NCI-H2227 (cell line): ENCODE data around the gene MARCHF10.
"Not testable (repeated sequence)": the region's sequence is repeated elsewhere in the genome, so short reads cannot be mapped to it uniquely, and the experiment has no call there.

Source experiments
- DNase-seq: peaks from one replicate; lab custom pipeline; 2025; ENCODE audit not compliant: unreplicated experiment; lab: John Stamatoyannopoulos, UW

Gene MARCHF10

DNA sequence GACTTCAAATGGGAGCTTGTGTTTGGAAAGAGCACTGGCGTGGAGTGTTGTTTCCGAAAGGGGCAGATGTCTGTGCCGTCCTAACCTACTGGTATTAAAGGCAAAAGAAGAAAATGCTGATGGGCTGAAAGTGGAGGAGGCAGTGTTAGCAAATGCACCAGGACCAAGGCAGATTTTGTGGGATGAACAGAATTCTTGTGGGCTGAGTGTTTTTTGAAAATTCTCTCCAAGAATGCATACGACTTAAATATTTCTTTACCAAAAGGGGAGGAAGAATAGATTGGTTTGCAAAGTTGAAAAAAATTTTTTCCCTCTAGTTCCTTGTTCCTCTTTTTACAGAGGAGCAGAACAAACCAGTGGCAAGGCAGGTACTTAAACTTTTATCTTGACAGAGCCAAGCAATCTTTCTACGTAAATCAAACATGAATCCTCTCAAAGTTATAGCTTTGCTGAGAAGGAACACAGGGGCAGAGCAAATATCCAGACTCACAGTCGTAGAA, 16.8 kb downstream of the MARCHF10 start:
- DNase-seq = no peak

GRCh38 chr17:62790564-62790986, 17.5 kb downstream of the MARCHF10 start:
- no peak for DNase-seq

DNA sequence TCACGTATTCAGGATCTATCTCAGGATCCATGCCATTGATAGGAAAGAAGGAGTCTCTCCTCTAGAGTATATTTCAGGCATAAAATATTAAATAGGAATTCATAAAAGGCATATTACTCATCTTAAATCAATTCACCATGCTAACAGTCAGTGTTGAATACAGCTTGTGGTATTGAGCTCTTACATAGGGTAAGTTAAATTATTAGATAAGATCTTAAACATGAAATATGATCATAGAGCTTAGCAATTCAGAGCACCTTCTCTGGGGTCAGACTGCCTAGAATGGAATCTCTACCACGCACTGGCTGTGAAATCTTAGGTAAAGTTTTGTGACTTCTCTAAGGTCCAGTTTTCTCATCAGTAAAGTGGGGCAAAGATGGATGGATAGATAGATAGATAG, 20.7 kb downstream of the MARCHF10 start:
- no peak for DNase-seq

- no peak for DNase-seq
These were observed 21.5 kb downstream of the MARCHF10 start for GRCh38 chr17:62786646-62787045.

DNA sequence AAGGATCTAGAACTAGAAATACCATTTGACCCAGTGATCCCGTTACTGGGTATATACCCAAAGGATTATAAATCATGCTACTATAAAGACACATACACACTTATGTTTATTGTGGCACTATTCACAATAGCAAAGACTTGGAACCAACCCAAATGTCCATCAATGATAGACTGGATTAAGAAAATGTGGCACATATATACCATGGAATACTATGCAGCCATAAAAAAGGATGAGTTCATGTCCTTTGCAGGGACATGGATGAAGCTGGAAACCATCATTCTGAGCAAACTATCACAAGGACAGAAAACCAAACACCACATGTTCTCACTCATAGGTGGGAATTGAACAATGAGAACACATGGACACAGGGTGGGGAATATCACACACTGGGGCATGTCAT, 22.1 kb downstream of the MARCHF10 start:
- not testable (repeated sequence) for DNase-seq

DNA sequence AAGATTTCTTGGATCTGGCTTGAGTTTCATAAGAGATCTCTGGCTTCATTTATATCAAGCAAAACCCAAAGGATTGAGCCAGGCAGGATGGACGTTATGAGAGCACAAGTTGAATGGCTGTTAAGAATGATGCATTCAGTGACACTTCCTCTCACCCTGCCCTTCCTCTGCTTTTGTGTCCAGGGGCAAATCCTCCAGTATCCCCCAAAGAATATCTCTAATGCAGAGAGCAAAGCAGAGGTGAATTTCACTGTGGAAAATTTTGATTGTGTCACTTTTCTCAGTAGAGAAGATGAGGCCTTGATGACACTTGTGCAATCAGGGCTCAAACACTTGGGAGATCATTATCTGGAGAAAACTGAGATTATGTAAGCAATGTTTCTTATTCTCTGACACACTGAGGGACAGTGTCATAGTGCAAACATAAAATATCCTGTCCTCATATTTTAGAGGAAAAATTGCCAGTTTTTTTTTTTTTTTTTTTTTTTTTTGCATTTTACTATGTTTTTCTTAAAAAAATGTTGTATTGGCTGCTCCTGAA, 25.3 kb downstream of the MARCHF10 start:
- DNase-seq = no peak

DNA sequence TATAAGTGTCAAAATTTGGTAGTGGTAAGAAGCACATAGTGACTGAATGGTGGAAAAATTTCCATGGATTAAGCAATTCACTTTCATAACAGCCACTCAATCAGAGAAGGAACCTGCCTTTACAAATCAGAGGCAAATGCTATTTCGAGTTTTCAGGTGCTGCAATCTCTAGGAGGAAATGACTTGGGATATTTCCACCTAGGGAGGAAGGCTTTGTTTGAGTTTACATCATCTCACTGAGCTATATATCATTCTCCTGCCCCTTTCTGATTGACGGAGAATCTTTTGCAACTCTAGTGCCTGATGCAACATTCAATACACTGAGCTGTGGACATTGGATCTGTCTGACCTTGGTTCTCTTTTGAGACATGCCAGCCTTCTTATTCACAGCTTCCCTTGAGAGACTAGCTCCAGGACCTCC, 26.3 kb downstream of the MARCHF10 start:
- no peak for DNase-seq

DNA sequence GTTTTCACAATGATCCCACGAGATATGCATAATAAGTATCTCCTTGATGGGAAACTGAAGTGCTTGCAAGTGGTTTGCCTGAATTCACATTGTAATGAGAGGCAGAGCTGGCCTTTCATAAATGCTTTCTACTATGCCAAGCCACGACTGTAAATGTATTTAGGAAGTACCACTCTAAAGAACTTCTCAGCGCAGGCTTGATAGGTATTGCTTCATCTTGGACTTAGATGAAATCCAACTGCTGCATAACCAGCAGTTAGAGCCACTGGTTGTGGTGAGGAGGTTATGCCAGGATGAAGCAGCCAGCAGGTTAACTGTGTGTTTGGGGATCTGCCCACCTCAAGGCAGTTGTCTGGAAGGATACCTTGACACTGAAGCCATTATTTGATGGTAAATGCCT, 26.8 kb downstream of the MARCHF10 start:
- DNase-seq = no peak

DNA sequence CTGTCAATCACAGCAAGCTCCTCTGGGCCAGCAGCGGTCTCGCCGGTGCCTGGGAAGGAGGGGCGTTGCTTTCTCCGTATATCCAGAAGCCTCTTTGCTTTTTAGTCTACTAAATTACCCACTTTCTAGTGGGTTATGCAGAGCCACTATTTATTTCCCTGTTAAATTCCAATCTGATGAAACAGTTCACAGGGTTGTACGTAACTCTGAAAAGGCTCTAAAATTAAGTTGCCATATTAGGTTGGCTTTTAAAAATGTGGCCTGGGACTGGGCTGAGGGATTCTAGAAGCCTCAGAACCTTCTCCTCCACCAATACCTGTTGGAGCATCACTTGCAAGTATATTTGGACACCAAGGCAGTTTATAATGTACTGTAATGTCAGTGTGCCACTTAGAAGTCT, 27.2 kb downstream of the MARCHF10 start:
- DNase-seq = no peak

- DNase-seq = no peak
These were observed 27.8 kb downstream of the MARCHF10 start for GRCh38 chr17:62780269-62780668.

GRCh38 chr17:62778990-62779681, 29.0 kb downstream of the MARCHF10 start:
- DNase-seq = peak; percentile 65

GRCh38 chr17:62775876-62776275, 32.2 kb downstream of the MARCHF10 start:
- DNase-seq = no peak

GRCh38 chr17:62774338-62774737, 33.8 kb downstream of the MARCHF10 start:
- DNase-seq = no peak

DNA sequence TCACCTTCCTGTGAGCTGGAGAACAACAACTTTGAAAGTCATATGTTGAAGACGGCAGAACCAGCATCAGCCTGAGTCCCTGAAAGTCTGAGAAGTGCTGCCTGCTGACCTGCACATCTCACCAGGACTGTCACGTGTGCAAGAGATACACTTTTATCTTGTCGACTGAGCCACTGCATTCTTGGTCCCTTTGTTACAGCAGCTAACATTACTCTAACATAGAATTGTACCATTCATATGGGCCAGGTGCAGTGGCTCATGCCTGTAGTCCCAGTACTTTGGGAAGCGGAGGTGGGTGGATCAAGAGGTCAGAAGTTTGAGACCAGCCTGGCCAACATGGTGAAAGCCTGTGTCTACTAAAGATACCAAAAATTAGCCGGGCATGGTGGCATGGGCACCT, 40.1 kb downstream of the MARCHF10 start:
- no peak for DNase-seq

DNA sequence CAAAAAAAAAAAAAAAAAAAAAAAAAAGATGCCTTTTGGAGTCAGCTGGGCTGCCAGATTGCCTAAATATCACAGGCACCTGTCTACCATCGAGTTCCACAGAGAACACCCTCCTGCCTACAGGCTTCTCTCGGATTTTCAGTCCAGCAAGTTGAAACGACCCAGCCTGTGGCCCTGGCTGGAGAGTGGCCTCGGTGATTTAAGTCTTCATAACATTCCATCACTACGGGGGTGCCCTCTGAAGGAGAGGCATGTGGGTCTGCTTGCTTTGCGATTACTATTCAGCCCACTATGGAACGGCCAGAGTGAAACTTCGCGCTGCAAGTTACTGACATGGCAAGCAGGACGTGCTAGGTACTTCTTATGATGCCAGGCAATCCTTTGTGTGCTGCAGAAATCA, 42.8 kb downstream of the MARCHF10 start:
- no peak for DNase-seq

DNA sequence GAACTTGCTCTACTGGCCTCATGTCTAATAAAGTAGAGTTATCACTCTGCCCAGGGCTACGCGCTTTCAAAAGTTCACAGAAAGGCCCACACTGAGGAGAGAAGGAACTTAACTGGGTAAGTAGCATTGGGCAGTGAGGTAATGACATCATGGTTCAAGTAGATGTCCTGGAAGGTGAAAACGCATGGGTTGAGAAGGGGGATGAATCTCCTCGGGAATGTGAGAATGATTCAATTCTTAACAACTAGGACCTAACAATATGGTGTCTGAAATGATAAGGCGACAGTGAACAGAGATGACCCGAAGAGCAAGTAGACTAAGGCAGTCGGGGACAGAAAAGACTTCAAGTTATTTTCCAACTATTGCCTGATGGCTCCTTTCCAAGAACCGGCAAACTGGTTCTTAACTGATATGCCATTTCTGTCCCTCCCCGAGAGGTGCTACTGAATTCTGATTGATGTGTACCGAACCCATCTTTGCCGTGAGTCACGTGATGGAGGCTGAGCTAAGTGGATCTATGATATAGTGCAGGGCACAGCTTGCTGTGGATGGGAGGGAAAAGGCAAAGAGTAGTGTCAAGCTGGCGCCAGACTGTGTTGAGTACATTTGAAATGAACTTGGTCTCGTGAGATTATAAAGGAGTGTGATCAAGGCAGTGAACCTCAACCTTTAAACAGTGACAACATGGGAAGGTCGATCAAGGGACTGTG, 44.1 kb downstream of the MARCHF10 start:
- DNase-seq = no peak

DNA sequence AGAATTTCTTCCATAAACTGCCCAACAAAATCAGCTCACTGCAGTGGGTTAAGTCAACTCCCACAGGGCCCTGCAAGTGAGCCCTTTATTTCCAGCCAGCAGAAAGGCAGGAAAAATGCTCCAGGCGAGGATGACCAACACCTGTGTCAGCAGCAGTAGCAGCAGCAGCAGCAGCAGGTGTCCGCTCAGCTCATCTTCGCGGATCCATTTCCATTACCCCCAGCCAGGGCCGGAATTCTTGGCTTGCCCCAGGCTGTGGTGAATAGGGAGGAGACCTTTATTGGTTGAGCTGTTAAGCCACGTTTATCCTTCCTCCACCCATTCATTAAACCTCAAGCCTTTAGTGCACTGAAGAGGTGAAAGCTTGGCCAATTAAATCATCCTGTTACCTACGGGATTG, 46.2 kb downstream of the MARCHF10 start:
- DNase-seq = peak; percentile 19

GRCh38 chr17:62760945-62761267, 47.2 kb downstream of the MARCHF10 start:
- no peak for DNase-seq

DNA sequence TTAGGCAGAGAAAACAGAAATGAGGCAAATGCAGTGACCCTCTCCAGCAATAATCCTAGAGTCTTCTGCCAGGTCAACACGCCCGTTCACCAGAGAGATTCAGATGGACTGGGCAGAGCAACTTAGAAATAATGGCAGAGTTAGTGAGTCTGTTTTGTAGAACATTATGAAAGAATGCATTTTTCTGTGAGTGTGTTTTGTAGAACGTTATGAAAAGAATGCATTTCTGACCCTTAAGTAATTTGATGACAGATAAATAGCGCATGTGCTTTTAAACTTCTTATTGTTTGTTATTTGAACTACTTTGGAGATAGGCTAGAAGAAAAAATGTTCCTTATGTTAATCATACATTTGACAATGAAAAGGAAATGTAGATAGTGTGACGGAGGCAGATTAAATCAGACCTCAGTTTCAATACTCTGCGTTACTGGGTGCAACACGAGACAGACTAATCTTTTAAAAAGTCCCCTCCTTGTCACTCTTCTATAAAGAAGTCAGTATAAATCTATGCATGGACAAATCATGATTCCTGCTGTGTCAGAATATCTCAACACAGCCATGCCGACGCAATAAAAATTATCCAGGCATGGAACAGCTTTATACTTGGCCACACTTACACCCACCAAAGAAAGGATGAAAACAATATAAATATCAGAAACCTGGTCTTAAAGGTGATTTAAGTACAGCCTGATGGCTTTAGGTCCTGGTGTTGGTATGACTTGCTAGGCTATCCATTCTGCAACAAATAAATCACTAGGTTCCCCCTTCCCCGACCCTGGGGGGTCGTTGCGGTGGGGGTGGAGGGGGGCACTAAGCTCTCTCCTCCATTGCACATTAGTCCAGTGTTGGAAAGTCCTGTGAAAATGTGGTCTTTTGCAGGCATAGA, 47.8 kb downstream of the MARCHF10 start:
- DNase-seq = no peak

DNA sequence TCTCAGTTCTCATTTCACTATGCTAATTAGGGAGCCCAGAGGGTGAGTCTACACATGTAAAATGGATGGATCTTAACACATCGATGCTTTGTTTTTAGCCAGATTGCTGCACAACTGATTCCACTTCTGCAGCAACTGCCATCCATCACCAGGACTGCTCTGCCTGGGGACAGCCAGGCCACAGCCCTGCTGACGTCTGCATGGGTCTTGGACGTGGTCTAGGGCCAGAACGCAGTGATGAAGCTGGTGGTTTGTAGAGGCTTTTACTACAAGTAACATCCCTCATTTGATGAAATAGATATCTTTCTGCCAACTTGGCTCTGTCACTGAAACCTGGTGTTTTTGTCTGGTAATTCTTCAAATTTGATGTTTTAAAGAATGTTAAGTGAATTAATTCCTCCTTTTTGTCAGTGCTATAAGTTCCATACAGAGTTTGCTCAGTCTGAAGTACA, 50.6 kb downstream of the MARCHF10 start:
- no peak for DNase-seq

DNA sequence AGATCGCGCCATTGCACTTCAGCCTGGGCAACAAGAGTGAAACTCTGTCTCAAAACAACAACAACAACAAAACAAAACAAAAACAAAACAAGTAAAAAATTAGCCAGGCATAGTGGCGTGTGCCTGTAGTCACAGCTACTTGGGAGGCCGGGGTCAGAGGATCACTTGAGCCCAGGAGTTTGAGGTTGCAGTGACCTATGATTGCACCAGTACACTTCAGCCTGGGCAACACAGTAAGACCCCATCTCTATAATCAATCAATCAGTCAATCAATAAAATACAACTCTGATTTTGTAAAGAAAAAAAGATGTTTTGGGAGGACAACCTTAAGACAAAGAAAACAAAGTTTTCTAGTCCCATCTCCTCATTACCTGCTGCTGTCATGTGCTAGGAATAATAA, 51.9 kb downstream of the MARCHF10 start:
- no peak for DNase-seq
